GM10847 (cell line): Measurements from ENCODE around the gene OSBPL5.

Source experiments
- POLR2A ChIP-seq: IDR thresholded peaks from 2 replicates; pipeline ENCODE4 v1.6.1; 2011; ENCODE audit not compliant: insufficient read length; ENCODE audit errors: extremely low read depth

OSBPL5 gene

GRCh38 chr11:3154001-3154599, 11.0 kb downstream of the OSBPL5 start:
- no peak for TF ChIP-seq POLR2A

GRCh38 chr11:3153291-3153861, 11.7 kb downstream of the OSBPL5 start:
- TF ChIP-seq POLR2A: no peak

- TF ChIP-seq POLR2A: no peak
These were observed 12.5 kb downstream of the OSBPL5 start for GRCh38 chr11:3152471-3153110.

- no peak for TF ChIP-seq POLR2A
These were observed 14.4 kb downstream of the OSBPL5 start for GRCh38 chr11:3150726-3151125.

- TF ChIP-seq POLR2A: no peak
These were observed 15.3 kb downstream of the OSBPL5 start for GRCh38 chr11:3149852-3150188.

GRCh38 chr11:3148990-3149851, 15.9 kb downstream of the OSBPL5 start:
- no peak for TF ChIP-seq POLR2A

- TF ChIP-seq POLR2A: no peak
These were observed 16.7 kb downstream of the OSBPL5 start for GRCh38 chr11:3148255-3148989.

GRCh38 chr11:3147626-3148025, 17.5 kb downstream of the OSBPL5 start:
- no peak for TF ChIP-seq POLR2A

- no peak for TF ChIP-seq POLR2A
These were observed 17.9 kb downstream of the OSBPL5 start for GRCh38 chr11:3147257-3147619.

- no peak for TF ChIP-seq POLR2A
These were observed 18.4 kb downstream of the OSBPL5 start for GRCh38 chr11:3146612-3147256.

- TF ChIP-seq POLR2A: no peak
These were observed 19.9 kb downstream of the OSBPL5 start for GRCh38 chr11:3145206-3145520.

- TF ChIP-seq POLR2A: no peak
These were observed 20.6 kb downstream of the OSBPL5 start for GRCh38 chr11:3144296-3145205.

GRCh38 chr11:3143136-3143880, 21.8 kb downstream of the OSBPL5 start:
- no peak for TF ChIP-seq POLR2A
